ENCODE measurements around the gene NCR2. TPM values are rescaled to one million over a fixed set of nuclear protein-coding genes. Genes with fewer than 3 reads are reported as not detected.

Gene NCR2
- total RNA-seq, 4 donors from 2014 or later, result not detected

GRCh38 chr6:41348934-41349333, 13.5 kb downstream of the NCR2 start:
- 83 to 98% methylated on average over 2 of the region's 2 CpGs for WGBS, 2 donors (ENCODE audit: low coverage in 1 of 2)
- ATAC-seq, result no peak
- TF ChIP-seq, protein P1, sequence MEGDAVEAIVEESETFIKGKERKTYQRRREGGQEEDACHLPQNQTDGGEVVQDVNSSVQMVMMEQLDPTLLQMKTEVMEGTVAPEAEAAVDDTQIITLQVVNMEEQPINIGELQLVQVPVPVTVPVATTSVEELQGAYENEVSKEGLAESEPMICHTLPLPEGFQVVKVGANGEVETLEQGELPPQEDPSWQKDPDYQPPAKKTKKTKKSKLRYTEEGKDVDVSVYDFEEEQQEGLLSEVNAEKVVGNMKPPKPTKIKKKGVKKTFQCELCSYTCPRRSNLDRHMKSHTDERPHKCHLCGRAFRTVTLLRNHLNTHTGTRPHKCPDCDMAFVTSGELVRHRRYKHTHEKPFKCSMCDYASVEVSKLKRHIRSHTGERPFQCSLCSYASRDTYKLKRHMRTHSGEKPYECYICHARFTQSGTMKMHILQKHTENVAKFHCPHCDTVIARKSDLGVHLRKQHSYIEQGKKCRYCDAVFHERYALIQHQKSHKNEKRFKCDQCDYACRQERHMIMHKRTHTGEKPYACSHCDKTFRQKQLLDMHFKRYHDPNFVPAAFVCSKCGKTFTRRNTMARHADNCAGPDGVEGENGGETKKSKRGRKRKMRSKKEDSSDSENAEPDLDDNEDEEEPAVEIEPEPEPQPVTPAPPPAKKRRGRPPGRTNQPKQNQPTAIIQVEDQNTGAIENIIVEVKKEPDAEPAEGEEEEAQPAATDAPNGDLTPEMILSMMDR (IDR thresholded peaks at IDR 0.05), result no peak
- TF ChIP-seq EP300 (IDR thresholded peaks at IDR 0.05), result no peak
- no peak for TF ChIP-seq POLR2A (IDR thresholded peaks at IDR 0.05)
- TF ChIP-seq POLR2AphosphoS5 (IDR thresholded peaks at IDR 0.05), result no peak
- Histone ChIP-seq H3K4me1 (no peaks in the 10 kb centered on the region), H3K4me3 (no peak overlapping the region), H3K36me3 (no peaks in the 10 kb centered on the region), H3K9me3 (peaks cover 0 to 11% (median 0%) of the 10 kb centered on the region in 3 donors), H3K27me3 (peaks cover 77% of the 10 kb centered on the region), H3K27ac (no peak overlapping the region)

DNA sequence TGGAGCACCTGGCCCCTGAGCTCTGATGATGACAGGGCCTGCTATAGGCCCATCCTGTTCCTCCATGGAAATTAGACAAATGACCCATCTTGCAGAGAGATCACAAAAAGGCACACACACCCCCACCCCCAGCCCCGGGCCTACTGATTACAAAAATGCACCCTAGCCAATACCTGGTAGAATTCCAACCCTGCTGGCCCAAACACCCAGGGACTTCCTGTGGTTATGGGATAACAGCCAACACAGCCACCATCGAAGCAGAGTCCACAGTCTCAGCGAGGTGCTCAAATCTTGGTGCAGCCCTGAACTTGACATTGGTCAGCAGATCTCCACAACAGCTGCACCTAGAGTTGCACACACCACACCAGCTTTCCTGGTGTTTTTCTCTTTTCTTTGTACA, 17.0 kb downstream of the NCR2 start:
- H3K27me3 ChIP-seq, result peaks cover 55% of the 10 kb centered on the region
- 51 to 61% methylated on average over 2 of the region's 3 CpGs for WGBS, 2 donors (ENCODE audit: low coverage in 1 of 2)

GRCh38 chr6:41352907-41353306, 17.5 kb downstream of the NCR2 start:
- Histone ChIP-seq H3K4me1 (no peaks in the 10 kb centered on the region), H3K36me3 (no peaks in the 10 kb centered on the region), H3K9me3 (peaks cover 0 to 8% (median 0%) of the 10 kb centered on the region in 3 donors), H3K27ac (no peak overlapping the region), H3K4me3 (no peak overlapping the region), H3K27me3 (peaks cover 51% of the 10 kb centered on the region)
- 100% methylated on average over 1 of the region's 3 CpGs; no CpG with 5 or more reads in 1 of the 2 donors for WGBS, 2 donors (ENCODE audit: low coverage in 1 of 2)
- TF ChIP-seq EP300 (IDR thresholded peaks at IDR 0.05) (no peak), POLR2AphosphoS5 (IDR thresholded peaks at IDR 0.05) (no peak), POLR2A (IDR thresholded peaks at IDR 0.05) (no peak)
- TF ChIP-seq, protein P1 (IDR thresholded peaks at IDR 0.05), result no peak
- ATAC-seq, result no peak

More for the DNA sequence above, 17.0 kb downstream of the NCR2 start:
- TF ChIP-seq POLR2AphosphoS5 (IDR thresholded peaks at IDR 0.05) (no peak), POLR2A (IDR thresholded peaks at IDR 0.05) (no peak), EP300 (IDR thresholded peaks at IDR 0.05) (no peak)
- TF ChIP-seq, protein P1 (IDR thresholded peaks at IDR 0.05), result no peak
- Histone ChIP-seq H3K4me3 (no peak overlapping the region), H3K27ac (no peak overlapping the region), H3K9me3 (peaks cover 0 to 11% (median 0%) of the 10 kb centered on the region in 3 donors), H3K36me3 (no peaks in the 10 kb centered on the region), H3K4me1 (no peaks in the 10 kb centered on the region)
- ATAC-seq, result no peak

DNA sequence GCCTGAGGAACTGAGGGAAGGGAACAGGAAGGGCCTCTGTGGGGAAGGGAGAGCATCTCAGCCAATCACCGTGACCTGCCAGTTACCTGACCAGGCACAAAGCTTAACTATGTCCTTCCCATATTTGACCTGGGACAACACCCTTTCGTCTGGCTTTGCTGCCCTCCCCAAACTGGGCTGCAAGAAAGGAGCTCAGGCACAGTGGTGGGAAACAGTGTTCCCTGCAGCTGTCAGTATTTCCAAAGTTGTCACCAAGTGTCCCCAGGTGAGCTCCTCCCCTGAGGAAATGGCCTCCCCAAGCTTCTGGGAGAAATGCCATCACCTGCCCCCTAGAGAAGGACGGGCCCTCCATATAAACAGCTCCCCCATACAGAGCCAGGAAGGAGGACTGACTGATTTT, 17.9 kb downstream of the NCR2 start:
- ATAC-seq, result no peak
- Histone ChIP-seq H3K9me3 (peaks cover 0 to 4% (median 0%) of the 10 kb centered on the region in 3 donors), H3K36me3 (no peaks in the 10 kb centered on the region), H3K4me3 (no peak overlapping the region), H3K4me1 (no peaks in the 10 kb centered on the region), H3K27me3 (peaks cover 50% of the 10 kb centered on the region), H3K27ac (no peak overlapping the region)
- TF ChIP-seq EP300 (IDR thresholded peaks at IDR 0.05), result no peak
- no peak for TF ChIP-seq POLR2AphosphoS5 (IDR thresholded peaks at IDR 0.05)
- TF ChIP-seq POLR2A (IDR thresholded peaks at IDR 0.05), result no peak
- TF ChIP-seq, protein P1 (IDR thresholded peaks at IDR 0.05), result no peak
- WGBS, 2 donors (ENCODE audit: low coverage in 1 of 2), result 13% methylated on average over 1 of the region's 3 CpGs; no CpG with 5 or more reads in 1 of the 2 donors

- H3K36me3 ChIP-seq, result no peaks in the 10 kb centered on the region
- 54 to 100% methylated on average over 1 to 4 of the region's 4 CpGs for whole genome bisulfite sequencing, 2 donors (ENCODE audit: low coverage in 1 of 2)
- no peak overlapping the region for H3K4me3 ChIP-seq
- peaks cover 40% of the 10 kb centered on the region for H3K27me3 ChIP-seq
- peaks cover 0 to 19% (median 0%) of the 10 kb centered on the region in 3 donors for H3K9me3 ChIP-seq
- no peak overlapping the region for H3K27ac ChIP-seq
- no peak for TF ChIP-seq POLR2A (IDR thresholded peaks at IDR 0.05)
- TF ChIP-seq POLR2AphosphoS5 (IDR thresholded peaks at IDR 0.05), result no peak
- TF ChIP-seq, protein P1 (IDR thresholded peaks at IDR 0.05), result no peak
- TF ChIP-seq EP300 (IDR thresholded peaks at IDR 0.05), result no peak
- no peaks in the 10 kb centered on the region for H3K4me1 ChIP-seq
- ATAC-seq, result no peak
Observed at GRCh38 chr6:41355952-41356351, 20.5 kb downstream of the NCR2 start.

Measured in gastroesophageal sphincter (tissue), 4 donors.